ENCODE measurements around the gene TBX1.

TBX1 gene

DNA sequence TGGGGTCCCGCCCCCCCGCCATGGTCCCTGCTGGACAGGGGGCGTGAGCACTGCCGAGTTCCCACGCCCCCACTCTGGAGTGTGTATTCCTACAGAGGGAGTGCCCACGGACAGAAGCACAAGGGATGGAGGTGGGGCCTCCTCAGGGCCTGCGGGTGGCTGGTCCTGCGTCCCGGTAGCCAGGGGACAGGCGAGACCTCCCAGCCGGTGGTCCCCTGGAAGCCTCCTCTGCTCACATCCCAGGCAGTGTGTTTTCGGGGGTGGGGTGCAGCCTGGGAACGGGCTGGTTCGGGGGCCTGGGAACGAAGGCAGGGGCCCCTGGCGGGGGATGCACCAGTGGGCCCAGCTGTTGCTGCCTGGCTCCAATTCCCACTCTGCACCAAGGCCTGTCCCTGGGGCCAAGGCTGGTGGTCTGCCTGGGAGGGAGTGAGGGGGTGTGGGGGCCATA is 21.1 kb upstream of the TBX1 start:
- DNase-seq, result no peak

DNA sequence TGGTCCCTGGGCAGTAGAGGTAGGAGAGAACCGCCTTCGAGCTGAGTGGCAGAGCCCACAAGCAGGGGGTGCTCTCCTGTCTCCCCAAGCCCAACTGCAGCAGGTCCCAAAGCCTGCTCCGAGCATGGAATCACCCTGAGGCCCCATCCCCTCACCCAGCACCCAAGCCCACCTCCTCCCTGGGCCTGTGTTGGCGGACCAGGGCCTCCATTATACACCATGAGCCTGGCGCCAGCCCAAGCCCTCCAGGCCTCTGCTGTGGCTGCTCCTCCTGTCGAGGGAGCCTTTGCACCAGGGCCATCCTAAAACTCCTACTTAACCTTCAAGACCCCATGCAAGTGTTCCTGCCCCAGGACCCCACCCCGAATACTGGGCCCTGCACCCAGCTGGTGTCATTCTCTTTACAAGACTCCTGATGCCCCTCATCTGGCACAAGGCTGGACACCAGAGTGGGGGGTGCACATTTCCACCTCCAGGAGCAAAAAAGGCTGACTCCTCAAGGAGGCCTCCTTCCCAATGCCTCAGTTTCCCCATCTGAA is 20.6 kb upstream of the TBX1 start:
- no peak for DNase-seq

DNA sequence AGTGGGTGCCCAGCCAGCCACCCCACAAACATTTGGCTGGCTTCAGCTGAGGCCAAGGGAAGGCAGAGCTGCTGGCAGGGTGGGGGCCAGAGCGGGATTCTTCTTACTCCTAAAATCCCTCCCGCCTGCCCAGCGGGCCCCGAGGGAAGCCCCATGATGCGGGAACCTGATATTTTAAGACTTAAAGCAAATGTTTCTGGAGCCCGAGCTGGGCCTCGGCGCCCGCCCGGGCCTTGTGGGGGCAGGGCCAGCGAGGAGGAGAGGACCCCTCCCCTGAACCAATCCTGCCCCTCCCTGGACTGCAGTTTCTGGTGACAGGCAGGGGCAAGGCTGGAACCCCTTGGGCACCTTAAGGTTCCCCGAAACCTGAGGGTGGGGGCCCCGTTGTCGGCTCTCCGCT is 20.0 kb upstream of the TBX1 start:
- DNase-seq, result no peak

DNA sequence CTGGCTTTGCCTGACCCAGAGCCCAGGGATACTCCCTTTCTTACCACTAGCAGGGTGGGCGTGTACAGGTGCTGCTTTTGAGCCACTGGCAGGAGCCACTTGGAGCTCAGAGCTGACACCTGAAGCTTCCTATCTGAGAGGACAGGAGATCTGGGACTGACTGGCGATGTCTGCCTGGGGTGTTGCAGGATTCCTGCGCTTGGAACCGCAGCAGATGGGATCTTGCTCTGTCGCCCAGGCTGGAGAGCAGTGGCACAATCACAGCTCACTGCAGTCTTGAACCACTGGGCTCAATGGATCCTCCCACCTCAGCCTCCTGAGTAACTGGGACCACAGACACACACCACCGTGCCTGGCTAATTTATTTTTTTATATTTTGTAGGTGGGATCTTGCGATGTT is 19.5 kb upstream of the TBX1 start:
- DNase-seq, result no peak

DNA sequence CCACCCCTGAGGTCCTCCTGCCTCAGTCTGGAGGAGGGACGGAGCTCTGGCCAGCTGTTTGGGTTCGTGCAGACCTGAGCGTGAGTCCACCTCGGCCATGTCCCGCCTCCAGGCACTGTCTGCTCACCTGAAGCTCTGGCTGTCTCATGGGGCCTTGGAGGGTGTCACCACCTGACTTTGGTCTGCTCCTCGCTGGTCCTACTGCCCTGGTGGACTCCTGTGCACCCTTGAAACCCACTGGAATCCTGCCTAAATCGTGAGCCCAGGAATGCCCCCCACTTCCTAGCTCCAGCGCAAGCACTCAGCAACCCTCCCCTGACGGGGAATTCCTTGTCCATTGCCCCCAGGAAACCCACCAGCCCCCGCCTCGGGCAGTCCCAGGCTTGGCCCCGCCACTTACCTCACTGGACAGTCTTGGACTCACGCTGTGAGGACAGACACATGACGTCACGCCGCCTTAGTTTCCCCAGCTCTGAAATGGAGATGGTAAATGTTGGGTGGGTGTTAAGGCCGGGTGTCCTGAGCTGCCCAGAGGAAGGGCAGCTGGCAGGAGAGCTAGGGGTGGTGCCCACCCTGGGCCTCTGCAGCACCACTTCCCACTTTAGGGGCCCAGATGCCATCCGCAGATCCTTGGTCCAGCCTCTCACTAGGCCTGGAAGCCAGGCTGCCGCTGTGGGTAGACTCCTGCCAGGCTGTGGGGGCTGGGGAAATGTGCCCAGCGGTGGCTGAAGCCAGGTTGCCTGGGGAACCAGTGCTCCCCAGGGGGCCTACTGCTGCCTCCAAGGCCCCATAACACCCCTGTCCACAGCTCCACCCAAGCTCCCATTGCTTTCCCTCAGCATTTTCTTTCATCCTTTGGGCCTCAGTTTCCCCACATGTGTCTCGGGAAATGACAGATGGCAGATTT is 18.2 kb upstream of the TBX1 start:
- DNase-seq, result no peak

DNA sequence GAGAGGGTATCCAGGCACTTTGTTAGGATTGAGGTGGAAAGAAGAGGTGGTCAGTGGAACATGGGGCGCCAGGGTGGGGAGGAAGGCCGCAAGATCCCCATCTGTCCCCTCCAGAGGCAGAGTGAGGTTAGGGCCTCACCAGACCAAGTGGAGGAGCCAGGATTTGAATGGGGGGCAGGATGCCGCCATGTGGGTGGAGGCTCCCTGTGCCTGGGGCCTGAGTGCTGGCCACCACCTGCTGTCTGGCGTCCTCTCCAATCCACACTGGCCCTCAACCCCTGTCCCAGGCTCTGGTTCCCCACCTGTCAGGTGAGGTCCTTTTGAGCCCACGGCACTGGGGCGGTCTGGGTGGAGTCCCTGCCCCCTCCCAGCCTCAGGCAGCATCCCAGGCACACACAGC is 17.5 kb upstream of the TBX1 start:
- DNase-seq, result no peak

DNA sequence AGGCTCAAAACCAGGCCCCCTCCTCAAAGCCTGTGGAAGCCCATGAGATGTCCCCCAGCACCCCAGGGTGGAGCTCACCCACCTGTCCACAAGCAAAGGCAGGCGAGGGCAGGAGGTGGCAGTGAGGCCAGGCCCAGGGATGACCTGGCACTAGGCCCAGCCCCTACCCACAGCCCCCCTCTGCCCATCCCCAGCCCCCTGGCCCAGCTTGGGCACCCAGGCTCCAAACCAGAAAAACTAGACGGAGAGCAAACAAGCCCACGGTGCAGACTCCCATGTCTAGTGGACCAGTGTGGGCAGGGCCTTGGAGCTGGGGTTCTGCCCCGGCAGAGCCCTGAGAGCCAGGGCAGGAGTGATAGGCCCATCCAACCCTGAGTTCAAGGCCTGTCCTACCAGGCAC is 16.9 kb upstream of the TBX1 start:
- DNase-seq, result no peak

DNA sequence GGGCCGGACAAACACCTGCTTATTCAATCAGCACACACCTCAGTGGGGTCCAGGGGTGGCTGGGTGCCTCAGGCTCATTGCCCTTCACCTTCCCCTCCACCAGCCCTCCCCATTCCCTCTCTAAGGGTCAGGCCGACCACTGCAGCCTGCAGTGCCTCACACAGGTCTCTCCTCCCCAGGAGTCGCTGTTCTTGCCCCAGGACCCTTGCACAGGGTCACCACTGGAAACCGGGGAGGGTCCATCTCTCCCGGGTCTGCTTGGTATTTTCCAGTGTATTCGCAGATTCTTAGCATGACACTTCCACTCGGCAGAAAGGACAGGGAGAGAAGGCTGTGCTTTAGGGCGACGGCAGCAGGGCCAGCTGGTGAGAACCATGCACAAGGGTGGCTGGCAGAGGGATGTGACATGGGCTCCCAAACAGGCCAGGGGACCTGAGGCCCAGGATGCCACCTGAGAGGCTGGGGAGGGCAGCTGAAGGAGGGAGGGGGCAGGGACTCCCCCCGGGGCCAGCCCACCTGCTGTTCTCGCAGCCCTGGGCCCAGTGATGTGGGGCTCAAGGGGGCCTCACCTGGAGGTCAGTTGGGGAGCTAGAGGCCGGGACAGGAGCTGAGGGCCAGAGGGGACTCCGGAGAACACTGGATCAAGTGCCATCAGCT is 16.1 kb upstream of the TBX1 start:
- no peak for DNase-seq

DNA sequence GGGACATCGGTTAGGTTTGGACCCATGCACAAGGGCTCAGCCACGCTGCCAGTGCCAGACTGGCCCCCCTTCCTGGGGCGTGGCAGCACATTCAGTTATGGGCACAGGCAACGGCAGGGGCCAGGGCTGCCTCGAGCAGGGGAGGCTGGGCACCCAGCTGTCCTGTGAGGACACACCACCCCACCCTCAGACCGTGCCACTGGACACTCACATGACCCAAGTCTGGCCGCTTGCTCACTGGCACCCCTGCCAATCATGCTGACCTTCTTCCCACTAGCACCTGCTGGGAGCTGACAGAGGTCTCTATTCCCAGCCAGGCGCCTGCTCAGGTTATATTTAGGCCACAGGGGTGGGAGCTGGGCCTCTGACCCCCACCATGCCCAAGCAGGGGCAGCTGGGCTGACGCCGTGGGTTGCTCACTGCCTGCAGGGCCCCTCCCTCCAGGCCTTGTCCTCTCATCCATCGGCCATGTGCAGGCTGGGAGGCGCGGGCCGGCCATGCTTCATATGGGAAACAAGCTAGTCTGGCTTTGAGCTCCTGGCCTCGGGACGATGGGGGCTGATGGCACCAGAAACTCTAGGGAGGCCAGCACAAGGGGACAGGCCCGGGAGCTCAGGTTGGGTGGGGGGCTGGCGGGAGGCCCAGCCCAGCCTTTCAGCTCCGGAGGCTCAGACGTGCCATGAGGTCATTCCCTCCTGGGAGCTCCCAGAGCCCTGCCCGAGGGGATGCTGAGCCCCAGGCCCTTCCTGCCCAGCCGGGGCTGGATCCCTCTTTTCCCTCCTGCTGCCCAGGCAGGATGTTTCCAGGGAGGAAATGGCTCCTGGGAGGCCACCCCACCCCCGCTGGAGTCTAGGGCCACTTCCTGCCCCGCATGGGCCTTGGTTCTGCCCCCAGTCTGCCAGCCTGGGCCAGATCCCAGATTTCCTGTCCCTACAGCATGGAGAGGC is 15.2 kb upstream of the TBX1 start:
- DNase-seq, result no peak

DNA sequence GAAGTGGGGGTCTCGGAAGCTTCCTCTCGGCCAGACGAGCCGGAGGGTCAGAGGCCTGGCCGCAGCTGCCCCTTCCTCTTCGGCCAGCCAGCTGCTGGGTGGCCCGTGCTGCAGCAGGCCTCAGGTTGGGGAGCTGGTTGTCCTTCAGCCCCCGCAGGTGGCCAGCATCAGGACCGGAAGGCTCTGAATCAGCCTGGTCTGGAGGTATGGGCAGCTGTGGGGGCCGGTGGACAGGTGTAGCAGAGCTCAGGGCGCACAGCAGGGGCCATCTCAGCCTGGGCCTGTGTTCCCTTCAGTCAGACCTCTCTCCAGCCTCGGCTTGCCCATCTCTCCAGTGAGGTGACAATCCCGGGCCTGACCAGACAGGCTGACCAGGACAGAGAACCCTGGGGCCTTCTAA is 13.9 kb upstream of the TBX1 start:
- no peak for DNase-seq

DNA sequence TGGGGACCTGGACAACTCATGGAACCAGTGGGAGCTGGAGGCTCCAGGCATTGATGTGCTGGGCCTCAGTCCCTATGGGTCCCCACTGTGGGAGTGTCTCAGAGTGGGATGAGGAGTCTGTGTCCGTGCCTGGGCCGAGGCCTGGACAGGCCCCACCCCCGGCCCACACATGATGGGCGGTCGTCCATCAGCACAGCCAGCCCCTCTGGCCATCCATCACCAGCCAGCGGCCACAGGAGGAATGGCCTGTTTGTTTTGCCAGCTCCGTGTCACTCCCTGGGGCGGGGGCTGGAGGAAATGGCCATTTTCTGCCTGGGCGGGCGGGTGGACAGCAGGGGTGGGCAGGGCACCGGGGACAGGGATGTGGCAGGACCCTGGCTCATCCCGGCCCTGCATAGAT is 13.0 kb upstream of the TBX1 start:
- no peak for DNase-seq

DNA sequence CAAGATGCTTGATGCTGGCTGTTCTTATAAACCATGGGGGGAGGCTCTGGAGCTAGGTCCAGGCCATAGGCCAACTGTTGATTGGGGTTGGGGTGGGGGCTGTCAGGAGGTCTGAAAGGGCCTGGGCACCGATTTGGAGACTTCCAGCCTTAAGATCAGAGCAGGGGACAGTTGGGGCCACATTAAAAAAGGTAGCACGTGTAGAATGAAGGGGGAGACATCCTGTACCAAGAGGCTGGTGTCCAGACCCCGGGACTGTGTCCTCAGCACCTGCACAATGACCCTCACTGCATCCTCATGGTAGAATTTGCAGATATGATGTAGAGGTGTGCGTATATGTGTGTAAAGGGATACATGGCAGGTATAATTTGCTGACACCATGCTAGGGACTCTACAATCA is 12.4 kb upstream of the TBX1 start:
- DNase-seq, result no peak

DNA sequence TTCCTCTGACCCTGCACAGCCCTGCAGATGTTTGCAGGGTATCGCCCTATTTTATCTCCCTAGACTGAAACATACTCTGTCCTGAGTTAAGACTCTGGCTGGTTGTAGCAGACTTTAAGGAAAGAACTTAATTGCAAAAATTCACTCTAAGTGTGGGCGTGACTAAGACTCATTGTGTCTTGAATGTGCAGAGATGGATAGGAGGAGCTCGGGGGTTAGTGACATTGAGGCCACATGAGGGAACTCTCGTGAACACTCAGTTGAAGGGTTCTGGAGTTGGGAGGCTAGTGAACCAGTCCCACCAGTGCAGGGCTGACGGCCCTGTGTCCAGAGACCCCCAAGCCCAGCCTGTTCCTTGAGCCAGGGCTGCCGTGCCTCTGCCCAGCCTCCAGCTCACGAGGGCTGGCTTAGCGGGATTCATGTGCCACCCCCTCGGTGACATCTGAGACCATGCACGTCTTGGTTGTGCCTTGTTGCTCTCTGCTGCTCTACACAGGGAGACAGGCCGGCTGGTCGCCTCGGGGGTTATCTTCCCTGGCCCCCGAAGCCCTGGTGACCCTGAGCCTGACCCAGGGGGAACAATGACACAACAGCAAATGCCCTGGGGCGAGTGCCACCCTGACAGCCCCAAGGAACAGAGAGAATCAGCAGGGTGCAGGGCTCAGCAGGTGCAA is 11.4 kb upstream of the TBX1 start:
- DNase-seq, result no peak

DNA sequence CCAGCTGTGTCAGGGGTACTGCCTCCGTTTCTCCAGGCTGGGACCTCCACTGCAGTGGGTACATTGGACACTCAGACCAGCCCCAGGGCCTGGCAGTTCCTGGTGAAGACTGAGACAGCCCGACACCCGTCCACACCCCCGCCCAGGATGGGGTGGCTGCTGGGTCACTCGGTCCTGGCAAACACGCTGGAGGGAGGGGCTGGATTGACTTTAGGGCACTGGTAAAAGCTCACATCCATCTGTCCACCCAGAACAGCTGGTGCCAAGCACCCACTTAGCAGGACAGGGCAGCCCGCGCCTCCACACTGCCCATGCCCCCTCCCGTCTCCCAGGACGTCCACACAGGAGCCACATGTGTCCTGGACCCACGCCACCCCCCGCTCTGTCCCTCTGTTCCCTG is 10.7 kb upstream of the TBX1 start:
- DNase-seq, result no peak

DNA sequence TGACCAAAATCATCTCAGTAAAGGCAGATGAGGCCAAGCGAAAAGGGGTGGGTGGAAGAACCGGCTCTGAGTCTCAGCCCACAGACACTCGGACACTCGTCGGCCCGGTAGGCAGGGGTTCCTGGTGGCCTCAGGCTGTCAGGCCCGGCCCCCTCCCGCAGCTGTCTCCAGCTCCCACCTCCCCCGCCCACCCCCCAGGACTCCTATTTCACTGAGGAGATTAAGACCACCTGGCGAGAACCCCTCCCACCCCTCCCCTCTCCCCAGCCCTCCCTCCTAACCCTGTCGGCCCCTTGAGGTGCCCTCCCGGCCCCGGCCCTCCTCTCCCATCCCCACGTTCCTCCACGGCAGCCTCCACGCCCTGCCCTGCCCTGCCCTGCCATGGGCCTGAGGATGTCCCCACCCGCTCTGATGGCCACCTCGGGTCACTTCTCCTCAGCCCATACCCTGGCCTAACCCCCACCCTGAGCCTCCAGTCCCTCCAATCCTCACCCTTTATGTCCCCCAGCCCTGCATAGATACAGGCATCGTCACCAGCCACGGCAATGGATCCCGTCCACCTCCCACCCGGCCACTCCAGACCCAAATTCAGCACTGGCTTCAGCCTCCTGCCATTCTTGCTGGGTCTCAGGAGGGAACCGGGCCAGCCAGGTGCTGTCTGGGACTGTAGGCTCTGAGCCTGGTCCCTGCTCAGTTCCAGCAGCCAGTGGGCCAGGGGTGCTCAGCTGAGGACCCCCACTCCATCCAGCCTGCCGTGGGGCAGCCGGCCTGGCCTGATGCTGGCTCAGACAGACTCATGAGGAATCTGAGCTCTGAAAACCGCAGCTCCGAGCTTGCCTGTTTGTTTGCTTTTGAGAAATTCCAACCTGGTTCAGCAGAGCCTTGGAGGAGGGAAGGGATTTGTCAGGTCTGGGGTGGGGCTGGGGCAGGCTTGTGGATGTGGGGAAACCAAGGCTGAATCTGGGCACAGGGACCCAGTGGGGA is 9.8 kb upstream of the TBX1 start:
- DNase-seq, result no peak

DNA sequence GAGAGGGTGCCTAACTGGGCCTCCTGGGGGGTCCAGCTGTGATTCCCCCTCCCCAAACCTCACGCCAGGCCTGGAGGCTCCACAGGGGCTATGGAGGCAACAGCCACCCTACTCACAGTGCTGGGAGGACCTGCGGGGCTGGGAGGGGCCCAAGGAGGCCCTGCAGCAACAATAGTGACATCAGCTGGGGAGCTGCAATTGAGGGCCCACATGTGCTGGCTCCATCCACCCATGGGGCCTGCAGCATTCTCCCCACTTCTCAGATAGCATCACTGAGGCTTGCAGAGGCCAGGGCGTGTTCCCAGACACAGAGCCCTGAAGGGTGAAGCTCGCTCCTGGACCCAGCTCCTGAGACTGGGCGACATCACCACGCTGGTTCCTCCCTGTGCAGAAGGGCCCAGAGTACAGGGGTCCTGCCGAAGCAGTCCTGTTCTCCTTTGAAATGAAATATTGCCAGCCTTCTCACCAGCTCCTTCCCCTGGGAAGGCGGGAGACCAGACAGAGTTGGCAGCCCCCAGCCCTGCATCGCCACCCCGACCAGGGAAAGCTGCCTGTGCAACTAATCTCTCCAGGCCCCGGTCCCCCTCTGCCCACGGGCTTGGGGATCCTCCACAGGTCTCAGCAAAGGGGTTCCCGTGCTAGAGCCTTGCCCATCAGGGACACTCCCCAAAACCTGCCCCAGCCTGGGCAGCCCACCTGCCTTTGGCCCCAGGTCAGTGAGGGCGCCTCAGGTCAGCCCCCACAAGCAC is 8.9 kb upstream of the TBX1 start:
- no peak for DNase-seq

DNA sequence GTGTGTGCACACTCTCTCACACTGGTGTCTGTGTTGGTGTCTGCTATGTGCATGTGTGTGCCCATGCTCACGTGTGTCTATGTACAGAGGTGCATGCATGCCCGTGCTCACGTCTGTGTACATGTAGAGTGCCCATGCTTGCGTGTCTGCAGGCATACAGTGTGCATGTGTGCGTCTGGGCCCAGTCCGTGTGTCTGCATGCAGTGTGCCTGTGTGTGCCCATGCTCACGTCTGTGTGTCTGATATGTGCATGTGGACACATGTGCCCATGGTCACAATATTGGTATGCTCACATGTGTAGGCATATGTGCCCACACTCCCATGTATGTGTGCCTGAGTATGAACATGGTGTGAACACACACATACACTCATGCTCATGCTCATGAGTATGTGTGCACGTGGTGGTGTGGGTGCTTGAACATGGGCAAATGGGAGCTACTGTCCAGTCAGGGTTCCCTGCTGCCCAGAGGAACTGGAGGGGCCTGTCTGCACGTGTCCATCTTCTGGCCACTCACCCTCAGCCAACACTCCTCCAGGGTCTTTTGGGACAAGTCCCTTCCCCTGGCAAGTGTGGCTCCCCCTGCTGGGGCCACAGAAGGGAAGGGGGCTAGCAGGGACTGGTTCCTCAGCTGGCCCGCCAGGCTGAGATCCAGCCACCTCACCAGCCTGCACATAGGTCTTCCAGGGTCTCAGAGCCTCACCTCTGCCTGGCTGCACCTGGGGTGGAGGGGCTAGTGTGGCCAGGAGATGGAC is 7.3 kb upstream of the TBX1 start:
- DNase-seq, result no peak

DNA sequence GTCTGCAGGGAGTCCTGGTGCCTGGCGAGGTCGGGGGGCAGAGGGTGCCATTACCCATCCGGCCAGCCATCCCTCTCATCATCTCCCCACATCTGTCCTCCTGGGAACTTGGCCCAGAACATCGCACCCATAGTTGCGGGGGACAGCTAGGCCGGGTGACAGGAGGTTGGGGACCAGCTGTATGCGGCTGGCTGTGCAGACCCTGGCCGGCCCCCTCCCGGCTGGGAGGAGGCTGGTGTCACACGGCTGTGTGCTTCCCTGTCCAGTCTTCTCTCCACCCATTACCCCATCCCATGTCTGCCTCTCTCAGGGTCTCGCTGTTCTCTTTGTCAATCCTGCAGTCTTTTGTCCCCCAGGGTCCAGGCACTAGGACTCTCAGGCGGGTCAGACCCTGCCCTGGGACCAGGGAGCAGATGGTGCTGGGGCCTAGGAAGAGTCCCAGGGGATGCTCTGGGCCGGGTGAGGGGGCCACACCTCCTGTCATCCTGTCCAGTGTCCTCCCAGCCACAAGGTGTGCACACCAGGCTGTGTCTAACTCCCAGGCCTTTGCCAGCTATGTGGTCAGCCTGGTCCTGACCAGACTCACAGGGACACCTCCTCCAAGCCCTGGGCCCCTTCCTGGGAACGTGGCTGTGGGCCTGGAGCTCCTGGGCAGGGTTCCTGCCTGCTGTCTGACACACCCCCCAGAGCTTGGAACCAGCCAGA is 6.4 kb upstream of the TBX1 start:
- DNase-seq, result no peak

DNA sequence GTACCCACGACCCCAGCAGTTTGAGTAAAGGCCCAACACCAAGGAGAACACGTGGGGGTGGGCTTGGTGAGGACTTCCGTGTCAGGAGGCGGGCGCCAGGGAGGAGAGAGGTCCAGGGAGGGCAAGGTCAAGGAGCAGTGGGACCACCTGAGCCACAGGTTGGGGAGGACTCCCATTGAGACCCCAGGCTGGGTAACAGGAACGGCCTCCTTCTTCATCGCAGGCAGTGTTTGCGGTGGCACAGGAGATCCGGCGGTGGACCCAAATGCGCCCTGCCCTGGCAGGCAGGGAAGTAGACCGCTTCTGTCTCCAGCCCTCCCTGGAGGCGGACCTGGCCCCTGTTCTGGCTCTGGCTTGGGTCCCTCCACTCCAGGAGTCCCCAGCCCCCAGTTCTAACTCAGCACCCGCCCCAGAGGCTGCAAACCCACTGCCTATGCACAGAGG is 5.9 kb upstream of the TBX1 start:
- no peak for DNase-seq
